GM23338 (cell line): Measurements from ENCODE around the gene SRSF9. TPM values are rescaled to one million over a fixed set of nuclear protein-coding genes. Genes with fewer than 3 reads are reported as not detected.

ENCODE experiments used
- ATAC-seq: fragments of 200-7000 bp; cut with Tn5 transposase; 3 replicates; pipeline ENCODE4 v1.9.1; 2020
- DNase-seq: peaks from one replicate; pipeline ENCODE4 v3.0.0-alpha.2; 2015; ENCODE audit warnings: low spot score
- H2AFZ ChIP-seq: fragments of 200-600 bp; sonication (generic); 2 replicates; pipeline ENCODE4 v1.8.0; 2016; ENCODE audit warnings: antibody characterized with exemption, mild to moderate bottlenecking, moderate library complexity
- H3F3A ChIP-seq: fragments of 200-600 bp; sonication (generic); replicated peaks from 2 replicates; pipeline ENCODE4 v1.8.0; 2017; ENCODE audit warnings: antibody characterized with exemption, mixed run types, low read depth
- H3K27ac ChIP-seq: fragments of 200-600 bp; sonication (generic); 2 replicates; pipeline ENCODE4 v1.6.1; 2016; ENCODE audit warnings: low read depth
- H3K27me3 ChIP-seq: fragments of 200-600 bp; sonication (generic); 2 replicates; pipeline ENCODE4 v1.8.0; 2016; ENCODE audit warnings: mild to moderate bottlenecking, mixed run types, moderate library complexity; ENCODE audit not compliant: insufficient read depth
- H3K36me3 ChIP-seq: fragments of 200-600 bp; sonication (generic); 2 replicates; pipeline ENCODE4 v1.8.0; 2016; ENCODE audit warnings: mild to moderate bottlenecking; ENCODE audit not compliant: insufficient read depth
- H3K4me1 ChIP-seq: fragments of 200-600 bp; sonication (generic); 2 replicates; pipeline ENCODE4 v1.8.0; 2016; ENCODE audit warnings: mild to moderate bottlenecking, moderate library complexity; ENCODE audit not compliant: insufficient read depth
- H3K4me2 ChIP-seq: fragments of 200-600 bp; sonication (generic); 2 replicates; pipeline ENCODE4 v1.7.1; 2017; ENCODE audit warnings: mixed run types
- H3K4me3 ChIP-seq: fragments of 200-600 bp; sonication (generic); 2 replicates; pipeline ENCODE4 v1.6.1; 2016; ENCODE audit warnings: mixed run types
- H3K79me2 ChIP-seq: fragments of 200-600 bp; sonication (generic); replicated peaks from 2 replicates; pipeline ENCODE4 v1.8.0; 2017; ENCODE audit warnings: mild to moderate bottlenecking; ENCODE audit not compliant: insufficient read depth
- H3K9me2 ChIP-seq: fragments of 200-600 bp; sonication (generic); 2 replicates; pipeline ENCODE4 v1.8.0; 2017; ENCODE audit not compliant: insufficient read depth
- H4K20me1 ChIP-seq: fragments of 200-600 bp; sonication (generic); replicated peaks from 2 replicates; pipeline ENCODE4 v1.8.0; 2017; ENCODE audit warnings: mild to moderate bottlenecking; ENCODE audit not compliant: insufficient read depth
- H3K27ac Mint-ChIP-seq: 2 replicates; pipeline ENCODE4 v1.8.0; 2020; ENCODE audit warnings: inconsistent platforms, mild to moderate bottlenecking, moderate library complexity, mixed read lengths
- H3K27me3 Mint-ChIP-seq: 3 replicates; pipeline ENCODE4 v1.8.0; 2022; ENCODE audit warnings: low read depth, mild to moderate bottlenecking, moderate library complexity, mixed read lengths, inconsistent platforms; ENCODE audit not compliant: insufficient read depth, poor library complexity
- H3K36me3 Mint-ChIP-seq: 3 replicates; pipeline ENCODE4 v1.8.0; 2021; ENCODE audit warnings: low read depth, mild to moderate bottlenecking, inconsistent platforms, moderate library complexity, mixed read lengths
- H3K4me1 Mint-ChIP-seq: 3 replicates; pipeline ENCODE4 v1.8.0; 2020; ENCODE audit warnings: mild to moderate bottlenecking, inconsistent platforms, mixed read lengths
- H3K4me3 Mint-ChIP-seq: 3 replicates; pipeline ENCODE4 v1.8.0; 2021; ENCODE audit warnings: moderate library complexity, mild to moderate bottlenecking, inconsistent platforms, mixed read lengths
- H3K9me3 Mint-ChIP-seq: 3 replicates; pipeline ENCODE4 v1.8.0; 2020; ENCODE audit warnings: moderate library complexity, mild to moderate bottlenecking, inconsistent platforms, mixed read lengths
- CREB1 ChIP-seq: fragments of 250-450 bp; sonication (Bioruptor Pico); IDR thresholded peaks from 2 replicates; pipeline ENCODE4 v1.5.0; 2020; ENCODE audit warnings: low read depth, mild to moderate bottlenecking, moderate library complexity
- EZH2 ChIP-seq: fragments of 200-600 bp; sonication (generic); IDR thresholded peaks from one replicate; pipeline ENCODE4 v1.8.0; 2017; ENCODE audit warnings: antibody characterized with exemption, mild to moderate bottlenecking, low read depth; ENCODE audit not compliant: unreplicated experiment
- EZH2phosphoT487 ChIP-seq: fragments of 200-600 bp; sonication (generic); IDR thresholded peaks from one replicate; pipeline ENCODE4 v1.8.1; 2018; ENCODE audit warnings: antibody characterized with exemption; ENCODE audit not compliant: unreplicated experiment
- STAT1 ChIP-seq: IDR thresholded peaks from one replicate; pipeline ENCODE4 v1.6.1; 2016; ENCODE audit warnings: antibody characterized with exemption; ENCODE audit not compliant: unreplicated experiment
- ZNF114 ChIP-seq: fragments of 250-450 bp; sonication (Bioruptor Pico); IDR thresholded peaks from 2 replicates; pipeline ENCODE4 v1.5.0; 2020; ENCODE audit warnings: mild to moderate bottlenecking, moderate library complexity
- ZNF331 ChIP-seq: fragments of 250-450 bp; sonication (Bioruptor Pico); IDR thresholded peaks from 2 replicates; pipeline ENCODE4 v1.5.0; 2020; ENCODE audit warnings: low read depth, mild to moderate bottlenecking, moderate library complexity
- polyA plus RNA-seq: library from polyadenylated mRNA; unstranded; fragments of >200 nt; fragmentation: Nextera tagmentation; extraction: Ambion mirVana; gene quantifications from 2 replicates; pipeline ENCODE4 v1.2.1, GENCODE V29; 2016
- total RNA-seq: library from RNA; depleted of rRNA; stranded (reverse); fragments of >200 nt; shearing (Covaris generic); gene quantifications from 2 replicates; pipeline ENCODE4 v1.2.3, GENCODE V29; 2014
- TF ChIP-seq, protein P1 (sequence below): fragments of 250-450 bp; sonication (Bioruptor Pico); IDR thresholded peaks from 2 replicates; pipeline ENCODE4 v1.5.0; 2020; ENCODE audit warnings: mild to moderate bottlenecking, moderate library complexity

Gene SRSF9
- total and polyA plus RNA-seq, 2 experiments from 2014 or later, result 250 to 481 TPM

DNA sequence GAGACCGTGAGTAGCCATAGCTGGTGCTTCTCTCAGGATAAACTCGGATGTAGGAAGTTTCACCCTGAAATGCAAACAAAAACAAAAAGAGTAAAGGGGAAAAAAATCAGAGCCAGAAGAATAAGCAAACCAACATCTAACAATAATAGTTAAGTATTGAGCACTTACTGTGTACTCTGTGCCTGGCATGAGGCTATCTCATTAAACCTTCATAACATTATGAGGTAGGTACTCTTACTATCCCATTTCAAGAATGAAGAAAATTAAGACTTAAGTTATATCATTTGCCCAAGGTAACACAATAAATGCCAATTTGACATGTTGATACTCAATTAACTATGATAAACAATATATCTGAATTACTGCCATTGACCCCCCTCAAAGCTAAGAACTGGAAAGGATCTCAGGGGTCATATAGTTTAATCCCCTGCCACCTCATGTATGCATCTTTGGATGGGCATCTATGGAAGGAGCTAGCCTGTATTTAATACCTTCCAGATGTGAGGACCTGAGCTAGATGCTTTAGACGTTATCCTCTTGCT, 7.4 kb downstream of the SRSF9 start:
- Mint-ChIP-seq H3K36me3 (peaks cover 95% of the 10 kb centered on the region), H3K27me3 (peaks cover 15% of the 10 kb centered on the region), H3K27ac (no peak overlapping the region), H3K4me1 (peaks cover 9% of the 10 kb centered on the region), H3K4me3 (no peak overlapping the region), H3K9me3 (no peaks in the 10 kb centered on the region)
- Histone ChIP-seq H3K27ac (no peak overlapping the region), H3K4me1 (peaks cover 5% of the 10 kb centered on the region; the same call in 1 of the 2 replicates), H4K20me1 (peaks cover 61% of the 10 kb centered on the region), H2AFZ (no peak overlapping the region), H3K27me3 (0 out of 2 replicates have a peak, but pooled peaks cover 2% of the 10 kb centered on the region), H3K36me3 (peaks cover 72% of the 10 kb centered on the region), H3K4me2 (no peak overlapping the region), H3K4me3 (no peak overlapping the region), H3K79me2 (peaks cover 38% of the 10 kb centered on the region), H3F3A (peaks cover 63% of the 10 kb centered on the region), H3K9me2 (no peaks in the 10 kb centered on the region)
- ATAC-seq (no peak), DNase-seq (no peak)
- TF ChIP-seq CREB1 (CRISPR knock-in tag), result no peak
- no peak for TF ChIP-seq ZNF114 (CRISPR knock-in tag)

DNA sequence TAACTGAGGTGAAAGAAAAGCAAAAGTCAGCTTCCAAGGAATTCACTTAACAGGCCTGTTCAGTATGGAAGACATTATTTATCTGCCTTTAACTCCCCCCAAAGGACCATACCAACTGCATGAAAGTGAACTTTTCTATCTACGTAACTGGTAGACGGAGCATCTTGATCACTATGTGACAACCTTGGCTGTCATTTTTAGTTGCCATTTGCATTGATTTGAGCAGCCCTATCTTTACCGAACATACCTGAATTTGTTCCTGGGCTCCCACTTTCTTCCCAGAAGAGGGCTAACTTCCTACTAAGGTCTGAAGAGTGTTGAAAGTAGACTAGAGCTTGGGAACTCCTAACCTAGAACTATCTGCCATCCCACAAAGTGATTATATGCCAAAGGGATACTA, 9.4 kb downstream of the SRSF9 start:
- Mint-ChIP-seq H3K27me3 (peaks cover 18% of the 10 kb centered on the region), H3K9me3 (no peaks in the 10 kb centered on the region), H3K4me3 (no peak overlapping the region), H3K27ac (no peak overlapping the region), H3K4me1 (no peaks in the 10 kb centered on the region), H3K36me3 (peaks cover 92% of the 10 kb centered on the region)
- peak overlapping the region; percentile 16 for H3K27ac ChIP-seq
- H3K4me3 ChIP-seq, result no peak overlapping the region
- TF ChIP-seq ZNF114 (CRISPR knock-in tag) (no peak), EZH2phosphoT487 (no peak), CREB1 (CRISPR knock-in tag) (no peak), ZNF331 (CRISPR knock-in tag) (no peak), STAT1 (no peak), EZH2 (no peak)
- TF ChIP-seq, protein P1, sequence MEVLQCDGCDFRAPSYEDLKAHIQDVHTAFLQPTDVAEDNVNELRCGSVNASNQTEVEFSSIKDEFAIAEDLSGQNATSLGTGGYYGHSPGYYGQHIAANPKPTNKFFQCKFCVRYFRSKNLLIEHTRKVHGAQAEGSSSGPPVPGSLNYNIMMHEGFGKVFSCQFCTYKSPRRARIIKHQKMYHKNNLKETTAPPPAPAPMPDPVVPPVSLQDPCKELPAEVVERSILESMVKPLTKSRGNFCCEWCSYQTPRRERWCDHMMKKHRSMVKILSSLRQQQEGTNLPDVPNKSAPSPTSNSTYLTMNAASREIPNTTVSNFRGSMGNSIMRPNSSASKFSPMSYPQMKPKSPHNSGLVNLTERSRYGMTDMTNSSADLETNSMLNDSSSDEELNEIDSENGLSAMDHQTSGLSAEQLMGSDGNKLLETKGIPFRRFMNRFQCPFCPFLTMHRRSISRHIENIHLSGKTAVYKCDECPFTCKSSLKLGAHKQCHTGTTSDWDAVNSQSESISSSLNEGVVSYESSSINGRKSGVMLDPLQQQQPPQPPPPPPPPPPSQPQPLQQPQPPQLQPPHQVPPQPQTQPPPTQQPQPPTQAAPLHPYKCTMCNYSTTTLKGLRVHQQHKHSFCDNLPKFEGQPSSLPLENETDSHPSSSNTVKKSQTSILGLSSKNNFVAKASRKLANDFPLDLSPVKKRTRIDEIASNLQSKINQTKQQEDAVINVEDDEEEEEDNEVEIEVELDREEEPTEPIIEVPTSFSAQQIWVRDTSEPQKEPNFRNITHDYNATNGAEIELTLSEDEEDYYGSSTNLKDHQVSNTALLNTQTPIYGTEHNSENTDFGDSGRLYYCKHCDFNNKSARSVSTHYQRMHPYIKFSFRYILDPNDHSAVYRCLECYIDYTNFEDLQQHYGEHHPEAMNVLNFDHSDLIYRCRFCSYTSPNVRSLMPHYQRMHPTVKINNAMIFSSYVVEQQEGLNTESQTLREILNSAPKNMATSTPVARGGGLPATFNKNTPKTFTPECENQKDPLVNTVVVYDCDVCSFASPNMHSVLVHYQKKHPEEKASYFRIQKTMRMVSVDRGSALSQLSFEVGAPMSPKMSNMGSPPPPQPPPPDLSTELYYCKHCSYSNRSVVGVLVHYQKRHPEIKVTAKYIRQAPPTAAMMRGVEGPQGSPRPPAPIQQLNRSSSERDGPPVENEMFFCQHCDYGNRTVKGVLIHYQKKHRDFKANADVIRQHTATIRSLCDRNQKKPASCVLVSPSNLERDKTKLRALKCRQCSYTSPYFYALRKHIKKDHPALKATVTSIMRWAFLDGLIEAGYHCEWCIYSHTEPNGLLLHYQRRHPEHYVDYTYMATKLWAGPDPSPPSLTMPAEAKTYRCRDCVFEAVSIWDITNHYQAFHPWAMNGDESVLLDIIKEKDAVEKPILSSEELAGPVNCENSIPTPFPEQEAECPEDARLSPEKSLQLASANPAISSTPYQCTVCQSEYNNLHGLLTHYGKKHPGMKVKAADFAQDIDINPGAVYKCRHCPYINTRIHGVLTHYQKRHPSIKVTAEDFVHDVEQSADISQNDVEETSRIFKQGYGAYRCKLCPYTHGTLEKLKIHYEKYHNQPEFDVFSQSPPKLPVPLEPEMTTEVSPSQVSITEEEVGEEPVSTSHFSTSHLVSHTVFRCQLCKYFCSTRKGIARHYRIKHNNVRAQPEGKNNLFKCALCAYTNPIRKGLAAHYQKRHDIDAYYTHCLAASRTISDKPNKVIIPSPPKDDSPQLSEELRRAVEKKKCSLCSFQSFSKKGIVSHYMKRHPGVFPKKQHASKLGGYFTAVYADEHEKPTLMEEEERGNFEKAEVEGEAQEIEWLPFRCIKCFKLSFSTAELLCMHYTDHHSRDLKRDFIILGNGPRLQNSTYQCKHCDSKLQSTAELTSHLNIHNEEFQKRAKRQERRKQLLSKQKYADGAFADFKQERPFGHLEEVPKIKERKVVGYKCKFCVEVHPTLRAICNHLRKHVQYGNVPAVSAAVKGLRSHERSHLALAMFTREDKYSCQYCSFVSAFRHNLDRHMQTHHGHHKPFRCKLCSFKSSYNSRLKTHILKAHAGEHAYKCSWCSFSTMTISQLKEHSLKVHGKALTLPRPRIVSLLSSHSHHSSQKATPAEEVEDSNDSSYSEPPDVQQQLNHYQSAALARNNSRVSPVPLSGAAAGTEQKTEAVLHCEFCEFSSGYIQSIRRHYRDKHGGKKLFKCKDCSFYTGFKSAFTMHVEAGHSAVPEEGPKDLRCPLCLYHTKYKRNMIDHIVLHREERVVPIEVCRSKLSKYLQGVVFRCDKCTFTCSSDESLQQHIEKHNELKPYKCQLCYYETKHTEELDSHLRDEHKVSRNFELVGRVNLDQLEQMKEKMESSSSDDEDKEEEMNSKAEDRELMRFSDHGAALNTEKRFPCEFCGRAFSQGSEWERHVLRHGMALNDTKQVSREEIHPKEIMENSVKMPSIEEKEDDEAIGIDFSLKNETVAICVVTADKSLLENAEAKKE (CRISPR knock-in tag), result no peak
- peaks cover 74% of the 10 kb centered on the region for H3K36me3 ChIP-seq
- H4K20me1 ChIP-seq, result peaks cover 59% of the 10 kb centered on the region
- no peak for ATAC-seq
- H3K4me2 ChIP-seq, result no peak overlapping the region
- no peaks in the 10 kb centered on the region for H3K4me1 ChIP-seq
- peaks cover 50% of the 10 kb centered on the region for H3F3A ChIP-seq
- no peak for DNase-seq
- H3K79me2 ChIP-seq, result peaks cover 18% of the 10 kb centered on the region
- H2AFZ ChIP-seq, result no peak overlapping the region
- no peaks in the 10 kb centered on the region for H3K9me2 ChIP-seq
- H3K27me3 ChIP-seq, result 0 out of 2 replicates have a peak, but pooled peaks cover under 1% of the 10 kb centered on the region
